ENCODE data around the gene THYN1.

GRCh38 chr11:134199531-134199930 is 53.6 kb downstream of the THYN1 start:
- TF ChIP-seq ARNTL (CRISPR knock-in tag; IDR thresholded peaks at IDR 0.05; ENCODE audit: borderline replicate concordance, low read depth) (no peak), SNAI2 (CRISPR knock-in tag; IDR thresholded peaks at IDR 0.05) (no peak)

Data from SK-N-SH treated with all-trans-retinoic acid at 6 μM for 48 hours (cell line).